HL-60 (cell line): ENCODE data around the gene THRB.

Source experiments
- DNase-seq, 2 experiments: peaks; one replicate each; pipeline ENCODE4 v3.0.0-alpha.2; 2010 to 2020; ENCODE audit warnings: low read depth in 1 of 2, low spot score in 1 of 2
- H3K27ac ChIP-seq: fragments of 250-450 bp; sonication (Bioruptor Pico); replicated peaks from 2 replicates; pipeline ENCODE4 v1.5.1; 2020; ENCODE audit warnings: mild to moderate bottlenecking, moderate library complexity
- H3K27me3 ChIP-seq: fragments of 250-450 bp; sonication (Bioruptor Pico); 2 replicates; pipeline ENCODE4 v1.5.1; 2021; ENCODE audit warnings: mild to moderate bottlenecking, moderate library complexity; ENCODE audit not compliant: insufficient read depth, poor library complexity, severe bottlenecking
- H3K4me3 ChIP-seq: replicated peaks from 2 replicates; pipeline ENCODE4 v1.5.1; 2011; ENCODE audit warnings: mild to moderate bottlenecking, control low read depth, low read length; ENCODE audit not compliant: insufficient read depth
- CTCF ChIP-seq: IDR thresholded peaks from one replicate; pipeline ENCODE4 v1.5.1; 2011; ENCODE audit warnings: low read length, control low read depth, inconsistent platforms; ENCODE audit not compliant: insufficient read depth
- GABPA ChIP-seq: IDR thresholded peaks from 2 replicates; pipeline ENCODE4 v1.6.1; 2012; ENCODE audit warnings: low read depth
- POLR2AphosphoS5 ChIP-seq: IDR thresholded peaks from 2 replicates; pipeline ENCODE4 v1.6.1; 2012; ENCODE audit warnings: low read depth
- REST ChIP-seq: IDR thresholded peaks from 2 replicates; pipeline ENCODE4 v1.6.1; 2012; ENCODE audit warnings: low read depth; ENCODE audit not compliant: insufficient replicate concordance
- SPI1 ChIP-seq: IDR thresholded peaks from 2 replicates; pipeline ENCODE4 v1.6.1; 2012; ENCODE audit warnings: low read depth, mild to moderate bottlenecking, borderline replicate concordance
- long read RNA-seq: library from polyadenylated mRNA; unstranded; transcript quantifications from one replicate; pipeline ENCODE4 v2.0.0, GENCODE V29; 2020

Gene THRB
- long read RNA-seq = 0 reads

GRCh38 chr3:24494618-24495325 is at the start of gene THRB:
THRB (minus strand) TSS chr3:24494850.
- TF ChIP-seq CTCF (no peak), GABPA (no peak), REST (no peak), POLR2AphosphoS5 (no peak), SPI1 (no peak)
- Histone ChIP-seq H3K27me3 (peaks cover 47% of the 10 kb centered on the region), H3K4me3 (no peak within 1 kb of the TSS), H3K27ac (no peak within 1 kb of the TSS)
- peak in 1 of 2 experiments; percentile 11 for DNase-seq

DNA sequence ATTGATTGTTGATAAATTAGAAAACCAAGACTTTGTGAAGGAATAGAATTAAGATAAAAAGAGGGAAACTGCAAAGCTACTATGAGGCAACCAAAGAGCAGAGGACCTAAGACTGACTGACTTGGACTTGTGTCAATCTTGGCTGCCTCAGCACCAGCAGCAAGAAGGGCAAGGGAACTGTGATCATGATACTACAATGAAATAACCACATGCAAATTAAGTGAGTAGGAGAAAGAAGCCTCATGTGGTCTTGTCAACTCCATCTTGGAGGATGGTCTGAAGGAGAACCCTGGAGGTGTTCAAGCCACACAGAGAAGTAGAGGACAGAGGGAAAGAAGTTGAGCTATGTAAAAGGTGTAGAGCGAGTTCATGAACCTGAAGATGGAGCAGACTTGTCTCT is 47.3 kb upstream of the THRB start:
- DNase-seq = no peak
- Histone ChIP-seq H3K27ac (no peak overlapping the region), H3K4me3 (no peak overlapping the region), H3K27me3 (no peaks in the 10 kb centered on the region)
- TF ChIP-seq REST = no peak
- no peak for TF ChIP-seq CTCF
- no peak for TF ChIP-seq POLR2AphosphoS5
- no peak for TF ChIP-seq GABPA
- TF ChIP-seq SPI1 = no peak

DNA sequence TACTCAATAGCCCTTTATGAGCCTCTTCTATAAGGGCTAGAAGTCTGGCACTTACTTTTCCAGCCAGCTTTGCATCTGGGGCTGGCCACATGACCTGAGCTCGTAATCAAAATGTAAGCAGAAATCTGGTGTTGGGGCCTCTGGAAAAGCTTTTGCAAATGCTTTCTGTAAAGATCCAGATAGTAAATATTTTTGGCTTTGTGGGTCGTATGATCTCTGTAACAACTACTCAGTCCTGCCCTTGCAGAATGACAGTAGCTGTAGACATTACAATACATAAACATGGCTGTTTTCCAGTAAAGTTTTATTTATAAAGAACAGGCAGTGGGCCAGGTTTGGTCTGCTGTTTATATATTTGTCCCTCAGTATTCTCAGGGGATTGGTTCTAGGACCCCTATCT is 46.2 kb upstream of the THRB start:
- DNase-seq = no peak
- Histone ChIP-seq H3K27ac (no peak overlapping the region), H3K27me3 (no peaks in the 10 kb centered on the region), H3K4me3 (no peak overlapping the region)
- TF ChIP-seq CTCF (no peak), GABPA (no peak), REST (no peak), SPI1 (no peak), POLR2AphosphoS5 (no peak)
